Measurements from ENCODE around the gene SYNGR1. TPM values are rescaled to one million over a fixed set of nuclear protein-coding genes. Genes with fewer than 3 reads are reported as not detected.
A peak's percentile ranks its signal among the peaks of the same experiment; 100 is the strongest.

The SYNGR1 gene
- total RNA-seq, 4 donors from 2014 or later, result 3.9 to 22.0 (median 6.8) TPM

DNA sequence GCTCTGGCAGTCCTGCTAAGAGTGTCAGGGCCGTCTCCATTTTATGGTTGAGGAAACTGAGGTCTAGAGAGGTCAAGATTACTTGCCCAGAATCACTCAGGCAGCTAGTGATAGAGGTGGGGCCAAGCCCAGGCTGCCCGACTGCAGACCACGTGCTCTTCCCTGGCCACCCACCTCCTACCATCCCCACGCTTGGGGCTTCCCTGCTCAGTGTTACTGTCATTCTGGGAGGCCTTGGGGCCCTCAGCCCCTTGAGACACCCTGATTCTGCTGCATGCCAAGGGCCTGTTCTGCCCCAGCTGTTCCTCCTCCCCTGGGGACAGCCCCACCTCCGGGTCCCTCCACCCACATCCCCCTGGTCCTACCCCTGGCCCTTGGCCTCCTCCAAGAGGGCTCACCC, 32.6 kb downstream of the SYNGR1 start:
- Histone ChIP-seq H3K9me3 (no peaks in the 10 kb centered on the region), H3K27me3 (no peaks in the 10 kb centered on the region), H3K27ac (no peak overlapping the region), H3K4me1 (no peaks in the 10 kb centered on the region), H3K4me3 (replicated peaks in 1 of 3) (no peak overlapping the region), H3K36me3 (no peaks in the 10 kb centered on the region)
- no peak for DNase-seq
- intact Hi-C loops (cut with DNase I), result no loop called here
- 81 to 88% methylated on average over 5 of the region's 5 CpGs for WGBS, 2 donors
- TF ChIP-seq POLR2A (IDR thresholded peaks at IDR 0.05), result no peak
- TF ChIP-seq, protein P1, sequence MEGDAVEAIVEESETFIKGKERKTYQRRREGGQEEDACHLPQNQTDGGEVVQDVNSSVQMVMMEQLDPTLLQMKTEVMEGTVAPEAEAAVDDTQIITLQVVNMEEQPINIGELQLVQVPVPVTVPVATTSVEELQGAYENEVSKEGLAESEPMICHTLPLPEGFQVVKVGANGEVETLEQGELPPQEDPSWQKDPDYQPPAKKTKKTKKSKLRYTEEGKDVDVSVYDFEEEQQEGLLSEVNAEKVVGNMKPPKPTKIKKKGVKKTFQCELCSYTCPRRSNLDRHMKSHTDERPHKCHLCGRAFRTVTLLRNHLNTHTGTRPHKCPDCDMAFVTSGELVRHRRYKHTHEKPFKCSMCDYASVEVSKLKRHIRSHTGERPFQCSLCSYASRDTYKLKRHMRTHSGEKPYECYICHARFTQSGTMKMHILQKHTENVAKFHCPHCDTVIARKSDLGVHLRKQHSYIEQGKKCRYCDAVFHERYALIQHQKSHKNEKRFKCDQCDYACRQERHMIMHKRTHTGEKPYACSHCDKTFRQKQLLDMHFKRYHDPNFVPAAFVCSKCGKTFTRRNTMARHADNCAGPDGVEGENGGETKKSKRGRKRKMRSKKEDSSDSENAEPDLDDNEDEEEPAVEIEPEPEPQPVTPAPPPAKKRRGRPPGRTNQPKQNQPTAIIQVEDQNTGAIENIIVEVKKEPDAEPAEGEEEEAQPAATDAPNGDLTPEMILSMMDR (IDR thresholded peaks at IDR 0.05), result no peak

DNA sequence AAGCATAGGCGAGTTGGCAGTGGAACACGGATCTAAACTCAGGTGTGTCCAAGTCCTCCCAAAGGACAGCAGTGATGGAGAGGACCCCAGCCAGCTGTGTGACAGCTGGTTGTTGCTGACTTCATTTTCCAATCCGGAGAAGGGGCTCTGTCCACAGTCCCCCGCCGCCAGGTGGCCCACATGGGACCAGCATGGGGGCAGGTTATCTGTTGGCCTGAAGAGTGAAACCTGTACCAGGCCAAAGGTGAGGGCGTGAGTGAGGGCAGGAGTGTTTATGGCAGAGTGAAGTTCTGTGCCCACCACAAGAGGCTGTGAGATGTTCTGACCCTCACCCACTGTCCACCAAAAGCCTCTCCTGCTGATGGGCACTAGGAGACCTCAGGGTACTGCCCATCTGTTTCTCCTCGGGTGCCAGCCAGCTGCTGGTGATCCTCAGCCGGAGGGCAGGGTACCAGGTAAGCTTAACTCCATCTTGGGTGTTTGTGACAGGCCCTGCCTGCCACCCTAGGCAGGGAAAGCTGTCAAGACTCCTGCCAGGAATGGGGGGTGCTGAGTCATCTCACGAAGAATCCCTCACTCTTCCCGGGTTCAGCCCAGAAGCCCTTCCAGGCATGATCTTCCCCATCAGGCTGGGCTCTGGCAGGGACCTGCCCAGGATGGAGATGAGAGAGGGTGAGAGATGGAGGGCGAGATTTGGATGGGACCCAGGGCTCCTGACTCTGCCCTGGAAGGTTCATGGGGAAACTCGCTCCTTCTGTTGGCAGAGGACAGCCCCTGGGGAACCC, 34.2 kb downstream of the SYNGR1 start:
- DNase-seq, result no peak
- Histone ChIP-seq H3K27ac (no peak overlapping the region), H3K4me1 (peaks cover 0 to 7% of the 10 kb centered on the region in 2 donors), H3K4me3 (replicated peaks in 1 of 3) (no peak overlapping the region), H3K27me3 (no peaks in the 10 kb centered on the region), H3K36me3 (no peaks in the 10 kb centered on the region), H3K9me3 (no peaks in the 10 kb centered on the region)
- WGBS, 2 donors, result 75 to 87% methylated on average over 10 to 11 of the region's 12 CpGs
- TF ChIP-seq POLR2A (IDR thresholded peaks at IDR 0.05), result no peak
- TF ChIP-seq, protein P1 (IDR thresholded peaks at IDR 0.05), result no peak
- intact Hi-C loops (cut with DNase I), result no loop called here

DNA sequence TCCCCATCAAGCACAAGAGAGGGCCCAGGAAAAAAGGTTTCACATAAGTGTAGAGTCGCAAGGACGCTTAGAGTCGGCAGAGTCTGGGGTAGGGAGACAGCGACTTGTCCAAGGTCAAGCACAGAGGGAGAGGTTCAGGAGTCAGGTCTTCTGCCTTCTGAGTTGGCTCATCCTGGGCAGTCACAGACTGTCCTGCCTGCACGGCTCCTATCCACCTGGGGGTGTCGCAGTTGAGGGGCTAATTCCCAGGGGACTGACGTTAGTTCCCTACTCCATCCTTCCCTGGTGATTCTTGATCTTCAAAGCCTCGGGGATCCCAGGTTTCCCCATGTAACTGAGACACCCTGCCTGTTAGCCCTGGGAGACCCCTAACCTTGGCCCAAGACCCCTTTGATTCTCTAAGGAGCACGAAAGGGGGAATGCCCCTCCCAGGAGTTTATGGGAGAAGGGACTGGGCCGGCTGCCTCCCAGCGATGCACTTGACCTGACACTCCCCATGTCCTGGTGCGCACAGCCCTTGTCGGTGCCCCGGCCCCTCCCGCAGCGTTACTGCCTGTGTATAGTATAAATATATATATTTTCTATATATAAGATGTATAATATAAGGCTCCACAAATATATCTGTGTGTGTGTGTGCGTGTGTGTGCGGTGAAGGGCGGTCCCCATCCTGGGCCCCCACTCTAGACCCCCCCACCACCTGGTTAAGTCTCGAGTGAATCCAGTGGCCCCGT, 35.1 kb downstream of the SYNGR1 start:
- Histone ChIP-seq H3K27me3 (no peaks in the 10 kb centered on the region), H3K27ac (no peak overlapping the region), H3K36me3 (no peaks in the 10 kb centered on the region), H3K4me1 (peaks cover 0 to 7% of the 10 kb centered on the region in 2 donors), H3K4me3 (replicated peaks in 1 of 3) (no peak overlapping the region), H3K9me3 (no peaks in the 10 kb centered on the region)
- TF ChIP-seq, protein P1 (IDR thresholded peaks at IDR 0.05), result peak in 3 of 6 experiments; percentile 14 to 29 (median 19)
- TF ChIP-seq POLR2A (IDR thresholded peaks at IDR 0.05), result no peak
- WGBS, 2 donors, result 45 to 51% methylated on average over 19 to 20 of the region's 21 CpGs
- intact Hi-C loops (cut with DNase I), result no loop called here
- DNase-seq, result peak; percentile 15 to 32

DNA sequence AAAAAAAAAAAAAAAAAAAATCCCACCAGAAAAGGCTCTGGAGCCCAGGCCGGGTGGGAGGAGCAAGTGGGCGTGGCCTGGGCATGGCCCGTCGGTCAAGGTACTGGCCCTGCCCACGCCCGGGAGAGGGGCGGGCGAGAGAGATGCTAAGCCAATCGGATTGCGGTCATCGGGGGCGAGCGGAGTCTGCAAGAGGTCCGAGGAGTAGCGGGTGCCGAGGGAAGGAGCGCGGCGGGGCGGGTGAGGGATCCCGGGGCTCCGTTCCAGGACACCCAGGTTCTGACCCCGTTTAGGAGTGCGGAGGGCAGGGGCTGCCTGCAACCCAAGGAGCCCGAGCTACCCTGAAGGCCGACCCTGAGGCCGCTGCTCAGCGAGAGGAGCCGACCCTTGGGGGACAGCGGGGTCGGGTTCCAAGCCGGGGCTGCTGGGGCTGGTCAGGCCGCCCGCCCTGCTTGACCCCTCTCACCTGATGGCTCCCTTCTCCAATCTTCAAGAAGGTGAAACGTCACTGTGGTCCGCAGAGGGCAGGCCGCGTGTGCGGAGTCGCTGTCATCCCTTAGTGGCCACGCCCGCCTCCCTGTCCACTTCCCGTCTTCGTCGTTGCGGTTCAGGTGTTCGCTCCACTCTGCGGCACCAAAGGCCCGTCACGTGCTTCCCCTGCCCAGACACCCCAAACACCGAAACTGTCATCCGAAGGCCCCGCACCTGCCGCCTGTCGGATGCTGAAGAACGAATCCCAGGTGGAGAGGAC, 38.6 kb downstream of the SYNGR1 start:
- Histone ChIP-seq H3K4me3 (replicated peaks in 1 of 3) (peak overlapping the region in 2 of 3 donors; percentile 9 to 47), H3K27ac (no peak overlapping the region), H3K36me3 (no peaks in the 10 kb centered on the region), H3K4me1 (peaks cover 0 to 7% of the 10 kb centered on the region in 2 donors), H3K27me3 (no peaks in the 10 kb centered on the region), H3K9me3 (no peaks in the 10 kb centered on the region)
- 2 to 4% methylated on average over 21 to 46 of the region's 56 CpGs for WGBS, 2 donors
- TF ChIP-seq POLR2A (IDR thresholded peaks at IDR 0.05), result no peak
- TF ChIP-seq, protein P1 (IDR thresholded peaks at IDR 0.05), result no peak
- intact Hi-C loops (cut with DNase I), result no loop called here
- DNase-seq, result peak; percentile 87 to 89

Measured in thyroid gland (tissue), 4 donors.